ENCODE results near the gene RIPK3.

The RIPK3 gene

DNA sequence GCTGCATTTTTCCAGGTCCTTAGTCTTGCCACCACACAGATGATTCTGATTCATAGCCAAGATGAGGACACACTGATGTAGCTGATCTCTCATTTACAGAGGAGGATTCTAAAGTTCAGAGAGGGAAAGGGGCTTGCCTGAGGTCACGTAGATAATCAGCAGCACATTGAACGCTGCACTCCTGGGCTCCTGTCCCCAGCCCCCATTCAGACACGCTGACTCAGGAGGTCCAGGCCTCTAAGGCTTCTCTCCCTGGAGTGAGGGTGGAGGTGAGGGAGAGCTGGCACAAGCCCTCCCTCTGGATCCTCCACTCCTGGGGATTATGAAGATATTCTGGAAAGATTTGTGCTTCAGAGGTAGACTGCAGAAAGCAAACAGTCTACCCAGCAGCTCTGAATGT lies 38.5 kb upstream of the RIPK3 start:
- TF ChIP-seq SIN3A (IDR thresholded peaks at IDR 0.05; ENCODE audit: borderline replicate concordance, insufficient read depth, low read length) = no peak
- TF ChIP-seq, protein P1, sequence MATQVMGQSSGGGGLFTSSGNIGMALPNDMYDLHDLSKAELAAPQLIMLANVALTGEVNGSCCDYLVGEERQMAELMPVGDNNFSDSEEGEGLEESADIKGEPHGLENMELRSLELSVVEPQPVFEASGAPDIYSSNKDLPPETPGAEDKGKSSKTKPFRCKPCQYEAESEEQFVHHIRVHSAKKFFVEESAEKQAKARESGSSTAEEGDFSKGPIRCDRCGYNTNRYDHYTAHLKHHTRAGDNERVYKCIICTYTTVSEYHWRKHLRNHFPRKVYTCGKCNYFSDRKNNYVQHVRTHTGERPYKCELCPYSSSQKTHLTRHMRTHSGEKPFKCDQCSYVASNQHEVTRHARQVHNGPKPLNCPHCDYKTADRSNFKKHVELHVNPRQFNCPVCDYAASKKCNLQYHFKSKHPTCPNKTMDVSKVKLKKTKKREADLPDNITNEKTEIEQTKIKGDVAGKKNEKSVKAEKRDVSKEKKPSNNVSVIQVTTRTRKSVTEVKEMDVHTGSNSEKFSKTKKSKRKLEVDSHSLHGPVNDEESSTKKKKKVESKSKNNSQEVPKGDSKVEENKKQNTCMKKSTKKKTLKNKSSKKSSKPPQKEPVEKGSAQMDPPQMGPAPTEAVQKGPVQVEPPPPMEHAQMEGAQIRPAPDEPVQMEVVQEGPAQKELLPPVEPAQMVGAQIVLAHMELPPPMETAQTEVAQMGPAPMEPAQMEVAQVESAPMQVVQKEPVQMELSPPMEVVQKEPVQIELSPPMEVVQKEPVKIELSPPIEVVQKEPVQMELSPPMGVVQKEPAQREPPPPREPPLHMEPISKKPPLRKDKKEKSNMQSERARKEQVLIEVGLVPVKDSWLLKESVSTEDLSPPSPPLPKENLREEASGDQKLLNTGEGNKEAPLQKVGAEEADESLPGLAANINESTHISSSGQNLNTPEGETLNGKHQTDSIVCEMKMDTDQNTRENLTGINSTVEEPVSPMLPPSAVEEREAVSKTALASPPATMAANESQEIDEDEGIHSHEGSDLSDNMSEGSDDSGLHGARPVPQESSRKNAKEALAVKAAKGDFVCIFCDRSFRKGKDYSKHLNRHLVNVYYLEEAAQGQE (IDR thresholded peaks at IDR 0.05; ENCODE audit: insufficient read depth in 1 of 2, low read depth in 2 of 2, low read length in 2 of 2) = no peak

DNA sequence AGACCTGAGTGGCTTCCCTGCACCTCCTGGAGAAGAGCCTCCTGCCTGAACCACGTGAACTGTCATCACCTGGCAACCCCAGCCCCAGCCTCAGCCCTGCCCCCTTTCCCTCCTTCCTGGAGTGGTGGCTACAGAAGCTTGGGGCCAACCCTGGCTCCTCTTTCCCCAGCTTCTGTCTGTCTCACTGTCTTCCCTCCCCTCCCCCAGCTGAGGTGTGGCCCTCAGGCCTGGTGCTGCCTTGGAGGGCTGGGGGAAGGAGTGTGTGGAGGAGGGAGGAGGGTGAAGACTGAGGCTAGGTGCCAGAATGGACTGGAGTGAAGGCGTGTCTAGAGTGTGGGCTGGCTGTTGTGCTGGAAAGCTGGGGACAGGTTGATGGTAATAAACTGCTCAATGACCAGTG lies 37.9 kb upstream of the RIPK3 start:
- no peak for TF ChIP-seq FOXP2 (optimal IDR thresholded peaks at IDR 0.05; ENCODE audit: borderline replicate concordance, extremely low read depth, extremely low read length, insufficient read depth)
- TF ChIP-seq, protein P1 (IDR thresholded peaks at IDR 0.05; ENCODE audit: insufficient read depth in 1 of 2, low read depth in 2 of 2, low read length in 2 of 2) = no peak
- TF ChIP-seq TAF1 (IDR thresholded peaks at IDR 0.05; ENCODE audit: borderline replicate concordance, insufficient read depth, low read length) = no peak
- no peak for TF ChIP-seq SIN3A (IDR thresholded peaks at IDR 0.05; ENCODE audit: borderline replicate concordance, insufficient read depth, low read length)
- no peak for TF ChIP-seq POLR2AphosphoS5 (IDR thresholded peaks at IDR 0.05; ENCODE audit: low read depth, low read length)

DNA sequence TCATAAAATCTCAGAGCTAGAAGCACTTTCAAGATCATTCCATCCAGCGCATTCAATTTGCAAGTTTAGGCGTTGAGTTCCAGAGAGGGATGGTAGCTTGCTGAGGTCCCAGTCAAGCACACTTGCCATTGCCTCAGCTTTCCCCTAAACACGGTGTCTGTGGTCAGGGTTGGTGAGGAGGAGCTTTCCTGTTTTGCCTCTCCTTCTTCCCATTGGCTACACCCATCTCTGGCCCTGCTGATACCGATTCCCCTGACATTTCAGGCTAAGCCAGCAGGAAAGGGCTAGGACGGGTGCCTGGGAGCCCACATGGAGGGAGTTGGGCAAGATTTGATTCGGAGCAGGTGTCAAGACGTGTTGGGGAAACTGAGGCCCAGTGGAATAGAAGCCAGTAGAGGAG lies 37.3 kb upstream of the RIPK3 start:
- TF ChIP-seq FOXP2 (optimal IDR thresholded peaks at IDR 0.05; ENCODE audit: borderline replicate concordance, extremely low read depth, extremely low read length, insufficient read depth) (no peak), TAF1 (IDR thresholded peaks at IDR 0.05; ENCODE audit: borderline replicate concordance, insufficient read depth, low read length) (no peak), POLR2AphosphoS5 (IDR thresholded peaks at IDR 0.05; ENCODE audit: low read depth, low read length) (no peak), SIN3A (IDR thresholded peaks at IDR 0.05; ENCODE audit: borderline replicate concordance, insufficient read depth, low read length) (no peak)
- TF ChIP-seq, protein P1 (IDR thresholded peaks at IDR 0.05; ENCODE audit: insufficient read depth in 1 of 2, low read depth in 2 of 2, low read length in 2 of 2) = no peak

DNA sequence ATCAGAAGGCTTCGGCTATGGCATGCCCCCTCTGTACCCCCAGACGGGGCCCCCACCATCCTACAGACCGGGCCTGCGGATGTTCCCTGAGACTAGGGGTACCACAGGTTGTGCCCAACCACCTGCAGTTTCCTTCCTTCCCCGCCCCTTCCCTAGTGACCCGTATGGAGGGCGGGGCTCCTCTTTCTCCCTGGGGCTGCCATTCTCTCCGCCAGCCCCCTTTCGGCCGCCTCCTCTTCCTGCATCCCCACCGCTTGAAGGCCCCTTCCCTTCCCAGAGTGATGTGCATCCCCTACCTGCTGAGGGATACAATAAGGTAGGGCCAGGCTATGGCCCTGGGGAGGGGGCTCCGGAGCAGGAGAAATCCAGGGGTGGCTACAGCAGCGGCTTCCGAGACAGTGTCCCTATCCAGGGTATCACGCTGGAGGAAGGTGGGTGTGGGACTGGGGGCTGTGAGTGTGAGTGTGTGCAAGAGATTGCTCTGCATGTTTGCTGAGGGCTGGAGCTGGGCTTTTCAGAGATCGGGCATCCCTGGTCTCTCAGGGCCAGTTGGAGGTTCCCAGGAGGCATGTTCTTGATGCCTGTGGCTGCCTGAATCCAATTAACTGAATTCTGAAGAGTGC lies 36.8 kb upstream of the RIPK3 start:
- no peak for TF ChIP-seq SIN3A (IDR thresholded peaks at IDR 0.05; ENCODE audit: borderline replicate concordance, insufficient read depth, low read length)
- TF ChIP-seq TAF1 (IDR thresholded peaks at IDR 0.05; ENCODE audit: borderline replicate concordance, insufficient read depth, low read length) = no peak
- no peak for TF ChIP-seq POLR2AphosphoS5 (IDR thresholded peaks at IDR 0.05; ENCODE audit: low read depth, low read length)

DNA sequence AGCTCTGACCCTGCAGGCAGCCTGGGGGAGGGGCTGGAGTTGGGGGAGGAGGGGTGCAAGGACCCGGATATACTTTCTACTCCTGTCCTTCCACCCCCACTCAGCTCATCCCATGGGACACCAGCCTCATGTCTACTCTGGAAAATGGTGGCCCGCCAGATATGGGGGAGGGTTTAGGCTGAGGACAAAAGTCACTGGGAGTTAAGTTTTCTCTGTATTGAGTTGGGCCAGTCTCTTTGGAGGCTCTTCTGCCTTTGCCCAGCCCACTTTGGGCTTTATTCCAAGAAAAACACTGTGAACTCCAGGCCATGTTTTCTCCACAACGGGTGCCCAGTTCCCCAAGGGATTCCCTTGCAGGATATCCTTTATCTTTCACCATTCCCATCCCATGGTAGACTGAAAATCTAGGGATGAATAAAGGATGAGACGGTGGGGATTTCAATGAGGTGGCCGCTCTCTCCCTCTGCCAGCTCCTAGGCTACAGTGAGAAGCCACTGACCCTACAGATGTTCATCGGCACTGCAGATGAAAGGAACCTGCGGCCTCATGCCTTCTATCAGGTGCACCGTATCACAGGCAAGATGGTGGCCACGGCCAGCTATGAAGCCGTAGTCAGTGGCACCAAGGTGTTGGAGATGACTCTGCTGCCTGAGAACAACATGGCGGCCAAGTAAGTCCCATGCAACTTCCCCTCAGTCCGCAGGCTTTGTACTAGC lies 33.1 kb upstream of the RIPK3 start:
- TF ChIP-seq TAF1 (IDR thresholded peaks at IDR 0.05; ENCODE audit: borderline replicate concordance, insufficient read depth, low read length) (no peak), FOXP2 (optimal IDR thresholded peaks at IDR 0.05; ENCODE audit: borderline replicate concordance, extremely low read depth, extremely low read length, insufficient read depth) (no peak), SIN3A (IDR thresholded peaks at IDR 0.05; ENCODE audit: borderline replicate concordance, insufficient read depth, low read length) (no peak), POLR2AphosphoS5 (IDR thresholded peaks at IDR 0.05; ENCODE audit: low read depth, low read length) (no peak)
- TF ChIP-seq, protein P1 (IDR thresholded peaks at IDR 0.05; ENCODE audit: insufficient read depth in 1 of 2, low read depth in 2 of 2, low read length in 2 of 2) = no peak
